ENCODE data around the gene TJP3. TPM values are rescaled to one million over a fixed set of nuclear protein-coding genes. Genes with fewer than 3 reads are reported as not detected.

The TJP3 gene
- total RNA-seq, 1 experiment from 2014 or later, result not detected

- no peaks in the 10 kb centered on the region for H3K36me3 ChIP-seq
- DNase-seq, result peak in 1 of 2 experiments; percentile 41
- no peaks in the 10 kb centered on the region for H3K9me3 ChIP-seq (replicated peaks)
- no peak overlapping the region; the same call in 1 of the 2 replicates for H3K27ac ChIP-seq
- peaks cover 3% of the 10 kb centered on the region for H3K4me1 ChIP-seq
- no peak overlapping the region for H3K4me3 ChIP-seq
- H3K27me3 ChIP-seq, result no peaks in the 10 kb centered on the region
Observed at GRCh38 chr19:3692141-3693024, 15.8 kb upstream of the TJP3 start.

- no peaks in the 10 kb centered on the region for H3K36me3 ChIP-seq
- peak overlapping the region; percentile 44; the same call in 1 of the 2 replicates for H3K27ac ChIP-seq
- H3K4me3 ChIP-seq, result no peak overlapping the region
- H3K27me3 ChIP-seq, result no peaks in the 10 kb centered on the region
- DNase-seq, result peak; percentile 63 to 65
- H3K9me3 ChIP-seq (replicated peaks), result no peaks in the 10 kb centered on the region
- H3K4me1 ChIP-seq, result peaks cover 3% of the 10 kb centered on the region
Observed at GRCh38 chr19:3693025-3693925, 14.9 kb upstream of the TJP3 start.

GRCh38 chr19:3694361-3695123 lies 13.6 kb upstream of the TJP3 start:
- no peaks in the 10 kb centered on the region for H3K9me3 ChIP-seq (replicated peaks)
- no peaks in the 10 kb centered on the region for H3K27me3 ChIP-seq
- peaks cover 3% of the 10 kb centered on the region for H3K4me1 ChIP-seq
- no peak for DNase-seq
- H3K36me3 ChIP-seq, result no peaks in the 10 kb centered on the region
- no peak overlapping the region for H3K27ac ChIP-seq
- H3K4me3 ChIP-seq, result no peak overlapping the region

- no peak for DNase-seq
- Histone ChIP-seq H3K27me3 (no peaks in the 10 kb centered on the region), H3K36me3 (no peaks in the 10 kb centered on the region), H3K4me1 (peaks cover 3% of the 10 kb centered on the region), H3K27ac (no peak overlapping the region), H3K9me3 (replicated peaks) (no peaks in the 10 kb centered on the region), H3K4me3 (no peak overlapping the region)
Observed at GRCh38 chr19:3695124-3695733, 13.0 kb upstream of the TJP3 start.

GRCh38 chr19:3695986-3696659 lies 12.1 kb upstream of the TJP3 start:
- H3K4me1 ChIP-seq, result peaks cover 3% of the 10 kb centered on the region
- no peaks in the 10 kb centered on the region for H3K9me3 ChIP-seq (replicated peaks)
- DNase-seq, result no peak
- H3K27me3 ChIP-seq, result no peaks in the 10 kb centered on the region
- H3K36me3 ChIP-seq, result no peaks in the 10 kb centered on the region
- no peak overlapping the region for H3K27ac ChIP-seq
- H3K4me3 ChIP-seq, result no peak overlapping the region

GRCh38 chr19:3696660-3696995 lies 11.6 kb upstream of the TJP3 start:
- H3K4me1 ChIP-seq, result peaks cover 3% of the 10 kb centered on the region
- no peaks in the 10 kb centered on the region for H3K27me3 ChIP-seq
- no peak for DNase-seq
- H3K4me3 ChIP-seq, result no peak overlapping the region
- no peaks in the 10 kb centered on the region for H3K9me3 ChIP-seq (replicated peaks)
- no peak overlapping the region for H3K27ac ChIP-seq
- H3K36me3 ChIP-seq, result no peaks in the 10 kb centered on the region

- no peak overlapping the region for H3K4me3 ChIP-seq
- no peaks in the 10 kb centered on the region for H3K27me3 ChIP-seq
- no peaks in the 10 kb centered on the region for H3K36me3 ChIP-seq
- DNase-seq, result no peak
- no peak overlapping the region for H3K27ac ChIP-seq
- peaks cover 3% of the 10 kb centered on the region for H3K4me1 ChIP-seq
- no peaks in the 10 kb centered on the region for H3K9me3 ChIP-seq (replicated peaks)
Observed at GRCh38 chr19:3697094-3697493, 11.1 kb upstream of the TJP3 start.

- no peak overlapping the region for H3K27ac ChIP-seq
- H3K27me3 ChIP-seq, result no peaks in the 10 kb centered on the region
- no peaks in the 10 kb centered on the region for H3K36me3 ChIP-seq
- H3K4me3 ChIP-seq, result no peak overlapping the region
- peaks cover 3% of the 10 kb centered on the region for H3K4me1 ChIP-seq
- H3K9me3 ChIP-seq (replicated peaks), result no peaks in the 10 kb centered on the region
- DNase-seq, result no peak
Observed at GRCh38 chr19:3697671-3698385, 10.4 kb upstream of the TJP3 start.

GRCh38 chr19:3698386-3698950 lies 9.7 kb upstream of the TJP3 start:
- H3K4me3 ChIP-seq, result no peak overlapping the region
- no peak for DNase-seq
- H3K27ac ChIP-seq, result no peak overlapping the region

GRCh38 chr19:3698974-3699740 lies 9.0 kb upstream of the TJP3 start:
- no peaks in the 10 kb centered on the region for H3K36me3 ChIP-seq
- peak in 1 of 2 experiments; percentile 52 for DNase-seq
- peak overlapping the region; percentile 68 for H3K4me3 ChIP-seq
- H3K27me3 ChIP-seq, result no peaks in the 10 kb centered on the region
- H3K4me1 ChIP-seq, result no peaks in the 10 kb centered on the region
- no peak overlapping the region for H3K27ac ChIP-seq
- no peaks in the 10 kb centered on the region for H3K9me3 ChIP-seq (replicated peaks)

More at GRCh38 chr19:3698386-3698950, 9.7 kb upstream of the TJP3 start:
- Histone ChIP-seq H3K9me3 (replicated peaks) (no peaks in the 10 kb centered on the region), H3K27me3 (no peaks in the 10 kb centered on the region), H3K36me3 (no peaks in the 10 kb centered on the region), H3K4me1 (peaks cover 3% of the 10 kb centered on the region; the same call in 1 of the 2 replicates)

GRCh38 chr19:3699741-3700241 lies 8.4 kb upstream of the TJP3 start:
- peak overlapping the region; percentile 68 for H3K4me3 ChIP-seq
- H3K27ac ChIP-seq, result no peak overlapping the region
- DNase-seq, result no peak

GRCh38 chr19:3700242-3701032 lies 7.7 kb upstream of the TJP3 start, which contains the start of gene PIP5K1C:
Gene PIP5K1C, minus strand, starts transcription at chr19:3700468. Its CDS starts 78 bp downstream, at chr19:3700390.
- H3K27ac ChIP-seq, result no peak within 1 kb of the TSS
- no peaks in the 10 kb centered on the region for H3K9me3 ChIP-seq (replicated peaks)
- H3K36me3 ChIP-seq, result no peaks in the 10 kb centered on the region
- H3K4me1 ChIP-seq, result no peaks in the 10 kb centered on the region
- DNase-seq, result peak; percentile 78 to 86
- H3K4me3 ChIP-seq, result peak within 1 kb of the TSS; percentile 68
- no peaks in the 10 kb centered on the region for H3K27me3 ChIP-seq

More at GRCh38 chr19:3699741-3700241, 8.4 kb upstream of the TJP3 start:
- Histone ChIP-seq H3K36me3 (no peaks in the 10 kb centered on the region), H3K4me1 (no peaks in the 10 kb centered on the region), H3K9me3 (replicated peaks) (no peaks in the 10 kb centered on the region), H3K27me3 (no peaks in the 10 kb centered on the region)

Data from SJCRH30 (cell line).